IMR-90 (cell line): ENCODE results near the gene BEGAIN.

Experiments
- CEBPB ChIP-seq: IDR thresholded peaks from 2 replicates; pipeline ENCODE4 v1.6.1; 2012; ENCODE audit warnings: low read depth, low read length, improper control_type of control experiment
- SMC3 ChIP-seq: fragments of 150-350 bp; IDR thresholded peaks from 2 replicates; pipeline ENCODE4 v1.6.1; 2016; ENCODE audit warnings: low read depth, mild to moderate bottlenecking, antibody characterized with exemption, low read length, moderate library complexity
- TF ChIP-seq, protein P1 (sequence below): conservative IDR thresholded peaks from 2 replicates; pipeline ENCODE4 v1.5.1; 2012; ENCODE audit warnings: mild to moderate bottlenecking, low read depth, low read length, improper control_type of control experiment
- TF ChIP-seq, protein P2 (sequence below): fragments of 150-350 bp; IDR thresholded peaks from 2 replicates; pipeline ENCODE4 v1.6.1; 2017; ENCODE audit warnings: mild to moderate bottlenecking, antibody characterized with exemption, low read length, low read depth

DNA sequence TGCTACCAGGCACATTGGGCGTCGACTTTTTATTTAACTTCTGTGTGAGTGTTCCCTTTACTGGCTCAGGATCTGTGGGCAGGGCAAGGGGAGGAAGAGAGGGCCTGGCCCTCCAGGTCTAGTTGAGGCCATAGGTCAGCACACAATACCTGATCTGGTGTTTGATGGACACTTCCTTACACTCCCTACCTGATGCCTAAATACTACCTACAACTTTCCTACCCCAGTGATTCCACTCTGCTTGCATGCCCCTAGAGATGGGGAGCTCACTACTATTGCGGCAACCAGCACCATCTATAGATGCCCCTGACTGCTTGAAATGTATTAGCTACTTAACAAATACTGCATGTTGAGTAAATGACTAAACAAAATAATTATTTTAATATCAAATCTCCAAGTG is 20.8 kb upstream of the BEGAIN start:
- TF ChIP-seq, protein P1, sequence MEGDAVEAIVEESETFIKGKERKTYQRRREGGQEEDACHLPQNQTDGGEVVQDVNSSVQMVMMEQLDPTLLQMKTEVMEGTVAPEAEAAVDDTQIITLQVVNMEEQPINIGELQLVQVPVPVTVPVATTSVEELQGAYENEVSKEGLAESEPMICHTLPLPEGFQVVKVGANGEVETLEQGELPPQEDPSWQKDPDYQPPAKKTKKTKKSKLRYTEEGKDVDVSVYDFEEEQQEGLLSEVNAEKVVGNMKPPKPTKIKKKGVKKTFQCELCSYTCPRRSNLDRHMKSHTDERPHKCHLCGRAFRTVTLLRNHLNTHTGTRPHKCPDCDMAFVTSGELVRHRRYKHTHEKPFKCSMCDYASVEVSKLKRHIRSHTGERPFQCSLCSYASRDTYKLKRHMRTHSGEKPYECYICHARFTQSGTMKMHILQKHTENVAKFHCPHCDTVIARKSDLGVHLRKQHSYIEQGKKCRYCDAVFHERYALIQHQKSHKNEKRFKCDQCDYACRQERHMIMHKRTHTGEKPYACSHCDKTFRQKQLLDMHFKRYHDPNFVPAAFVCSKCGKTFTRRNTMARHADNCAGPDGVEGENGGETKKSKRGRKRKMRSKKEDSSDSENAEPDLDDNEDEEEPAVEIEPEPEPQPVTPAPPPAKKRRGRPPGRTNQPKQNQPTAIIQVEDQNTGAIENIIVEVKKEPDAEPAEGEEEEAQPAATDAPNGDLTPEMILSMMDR: no peak
- TF ChIP-seq SMC3: no peak
- TF ChIP-seq CEBPB: no peak
- TF ChIP-seq, protein P2, sequence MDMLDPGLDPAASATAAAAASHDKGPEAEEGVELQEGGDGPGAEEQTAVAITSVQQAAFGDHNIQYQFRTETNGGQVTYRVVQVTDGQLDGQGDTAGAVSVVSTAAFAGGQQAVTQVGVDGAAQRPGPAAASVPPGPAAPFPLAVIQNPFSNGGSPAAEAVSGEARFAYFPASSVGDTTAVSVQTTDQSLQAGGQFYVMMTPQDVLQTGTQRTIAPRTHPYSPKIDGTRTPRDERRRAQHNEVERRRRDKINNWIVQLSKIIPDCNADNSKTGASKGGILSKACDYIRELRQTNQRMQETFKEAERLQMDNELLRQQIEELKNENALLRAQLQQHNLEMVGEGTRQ: no peak
